ENCODE measurements around the gene UVRAG. TPM values are rescaled to one million over a fixed set of nuclear protein-coding genes. Genes with fewer than 3 reads are reported as not detected.

Gene UVRAG
- total RNA-seq, 2 experiments from 2014 or later = 18.2 to 19.9 TPM

- ChIA-PET CTCF (no interaction called here), POLR2A (no interaction called here)
- Mint-ChIP-seq H3K9me3 (no peaks in the 10 kb centered on the region), H3K4me1 (peaks cover 1% of the 10 kb centered on the region), H3K27ac (no peak overlapping the region), H3K36me3 (ENCODE audit: low read depth) (peaks cover 7% of the 10 kb centered on the region), H3K27me3 (no peaks in the 10 kb centered on the region), H3K4me3 (no peak overlapping the region)
- DNase-seq = no peak
Measured at GRCh38 chr11:75888416-75888815, 73.4 kb downstream of the UVRAG start.

- ChIA-PET CTCF (interaction anchor here (1.1 to 10.4 kb wide), 3 partner anchors 260 to 315 kb away, joined by 3 to 106 read pairs (median 4); no protein-coding TSS in a partner anchor), POLR2A (interaction anchor here (1.4 kb wide), 1 partner anchor 260 kb away, joined by 3 read pairs; no protein-coding TSS in a partner anchor)
- no peak for DNase-seq
- peaks cover 1% of the 10 kb centered on the region for H3K4me1 Mint-ChIP-seq
- no peak overlapping the region for H3K4me3 Mint-ChIP-seq
- H3K27ac Mint-ChIP-seq = no peak overlapping the region
- H3K36me3 Mint-ChIP-seq (ENCODE audit: low read depth) = peaks cover 7% of the 10 kb centered on the region
- H3K9me3 Mint-ChIP-seq = no peaks in the 10 kb centered on the region
- H3K27me3 Mint-ChIP-seq = no peaks in the 10 kb centered on the region
Measured at GRCh38 chr11:75891947-75892739, 77.1 kb downstream of the UVRAG start.

GRCh38 chr11:75893251-75893650, 78.2 kb downstream of the UVRAG start:
- DNase-seq = no peak
- ChIA-PET POLR2A (no interaction called here), CTCF (interaction anchor here (0.6 to 10.4 kb wide), 5 partner anchors 25 to 979 kb away, joined by 3 to 106 read pairs (median 3); no protein-coding TSS in a partner anchor)
- Mint-ChIP-seq H3K36me3 (ENCODE audit: low read depth) (peaks cover 7% of the 10 kb centered on the region), H3K4me3 (no peak overlapping the region), H3K4me1 (peaks cover 1% of the 10 kb centered on the region), H3K27me3 (no peaks in the 10 kb centered on the region), H3K27ac (no peak overlapping the region), H3K9me3 (no peaks in the 10 kb centered on the region)

- Mint-ChIP-seq H3K27ac (no peak overlapping the region), H3K36me3 (ENCODE audit: low read depth) (peaks cover 7% of the 10 kb centered on the region), H3K27me3 (no peaks in the 10 kb centered on the region), H3K4me1 (no peaks in the 10 kb centered on the region), H3K4me3 (no peak overlapping the region), H3K9me3 (no peaks in the 10 kb centered on the region)
- DNase-seq = no peak
- CTCF ChIA-PET = interaction anchor here (10.4 kb wide), 1 partner anchor 258 kb away, joined by 106 read pairs; no protein-coding TSS in a partner anchor
- POLR2A ChIA-PET = no interaction called here
Measured at GRCh38 chr11:75894036-75894585, 79.1 kb downstream of the UVRAG start.

GRCh38 chr11:75896843-75897419, 81.9 kb downstream of the UVRAG start:
- peaks cover 4% of the 10 kb centered on the region for H3K36me3 Mint-ChIP-seq (ENCODE audit: low read depth)
- H3K4me1 Mint-ChIP-seq = no peaks in the 10 kb centered on the region
- POLR2A ChIA-PET = interaction anchor here (0.6 kb wide), 1 partner anchor 256 kb away, joined by 4 read pairs; no protein-coding TSS in a partner anchor
- no peak for DNase-seq
- H3K4me3 Mint-ChIP-seq = no peak overlapping the region
- no peaks in the 10 kb centered on the region for H3K9me3 Mint-ChIP-seq
- H3K27me3 Mint-ChIP-seq = no peaks in the 10 kb centered on the region
- no peak overlapping the region for H3K27ac Mint-ChIP-seq
- CTCF ChIA-PET = interaction anchor here (0.6 to 10.4 kb wide), 18 partner anchors 10 to 789 kb away, joined by 3 to 106 read pairs (median 3); no protein-coding TSS in a partner anchor

GRCh38 chr11:75898871-75899270, 83.9 kb downstream of the UVRAG start:
- DNase-seq = no peak
- Mint-ChIP-seq H3K27ac (no peak overlapping the region), H3K4me3 (no peak overlapping the region), H3K27me3 (no peaks in the 10 kb centered on the region), H3K4me1 (no peaks in the 10 kb centered on the region), H3K9me3 (no peaks in the 10 kb centered on the region), H3K36me3 (ENCODE audit: low read depth) (no peaks in the 10 kb centered on the region)
- CTCF ChIA-PET = interaction anchor here (0.9 to 10.4 kb wide), 5 partner anchors 12 to 420 kb away, joined by 3 to 106 read pairs (median 7); no protein-coding TSS in a partner anchor
- POLR2A ChIA-PET = no interaction called here

GRCh38 chr11:75899806-75900205, 84.8 kb downstream of the UVRAG start:
- Mint-ChIP-seq H3K9me3 (no peaks in the 10 kb centered on the region), H3K27me3 (no peaks in the 10 kb centered on the region), H3K27ac (no peak overlapping the region), H3K4me1 (no peaks in the 10 kb centered on the region), H3K36me3 (ENCODE audit: low read depth) (no peaks in the 10 kb centered on the region), H3K4me3 (no peak overlapping the region)
- CTCF ChIA-PET = interaction anchor here (1.5 to 10.4 kb wide), 2 partner anchors 97 to 253 kb away, joined by 7 to 106 read pairs; no protein-coding TSS in a partner anchor
- no peak for DNase-seq
- POLR2A ChIA-PET = no interaction called here

GRCh38 chr11:75900848-75901247, 85.8 kb downstream of the UVRAG start:
- Mint-ChIP-seq H3K9me3 (no peaks in the 10 kb centered on the region), H3K4me1 (no peaks in the 10 kb centered on the region), H3K27ac (no peak overlapping the region), H3K4me3 (no peak overlapping the region), H3K36me3 (ENCODE audit: low read depth) (no peaks in the 10 kb centered on the region), H3K27me3 (no peaks in the 10 kb centered on the region)
- ChIA-PET CTCF (interaction anchor here (10.4 kb wide), 1 partner anchor 252 kb away, joined by 106 read pairs; no protein-coding TSS in a partner anchor), POLR2A (interaction anchor here (1.2 kb wide), 1 partner anchor 252 kb away, joined by 3 read pairs; no protein-coding TSS in a partner anchor)
- DNase-seq = no peak

- Mint-ChIP-seq H3K27ac (no peak overlapping the region), H3K27me3 (no peaks in the 10 kb centered on the region), H3K4me1 (peaks cover 2% of the 10 kb centered on the region), H3K4me3 (no peak overlapping the region), H3K9me3 (no peaks in the 10 kb centered on the region), H3K36me3 (ENCODE audit: low read depth) (peaks cover 6% of the 10 kb centered on the region)
- DNase-seq = no peak
- CTCF ChIA-PET = interaction anchor here (0.6 to 10.4 kb wide), 5 partner anchors 7 to 306 kb away, joined by 3 to 106 read pairs (median 4); no protein-coding TSS in a partner anchor
- POLR2A ChIA-PET = no interaction called here
Measured at GRCh38 chr11:75902631-75903030, 87.6 kb downstream of the UVRAG start.

- POLR2A ChIA-PET = no interaction called here
- H3K27me3 Mint-ChIP-seq = no peaks in the 10 kb centered on the region
- CTCF ChIA-PET = interaction anchor here (0.7 to 1.4 kb wide), 3 partner anchors 67 to 306 kb away, joined by 3 to 7 read pairs (median 4); no protein-coding TSS in a partner anchor
- no peak for DNase-seq
- no peak overlapping the region for H3K4me3 Mint-ChIP-seq
- no peaks in the 10 kb centered on the region for H3K9me3 Mint-ChIP-seq
- peaks cover 6% of the 10 kb centered on the region for H3K36me3 Mint-ChIP-seq (ENCODE audit: low read depth)
- no peak overlapping the region for H3K27ac Mint-ChIP-seq
- H3K4me1 Mint-ChIP-seq = peaks cover 7% of the 10 kb centered on the region
Measured at GRCh38 chr11:75903276-75903675, 88.3 kb downstream of the UVRAG start.

GRCh38 chr11:75905434-75905833, 90.4 kb downstream of the UVRAG start:
- Mint-ChIP-seq H3K4me1 (peaks cover 22% of the 10 kb centered on the region), H3K9me3 (no peaks in the 10 kb centered on the region), H3K27ac (no peak overlapping the region), H3K4me3 (no peak overlapping the region), H3K36me3 (ENCODE audit: low read depth) (peaks cover 6% of the 10 kb centered on the region), H3K27me3 (peaks cover 3% of the 10 kb centered on the region)
- CTCF ChIA-PET = no interaction called here
- no peak for DNase-seq
- POLR2A ChIA-PET = no interaction called here

GRCh38 chr11:75907906-75908527, 93.0 kb downstream of the UVRAG start:
- H3K36me3 Mint-ChIP-seq (ENCODE audit: low read depth) = peaks cover 18% of the 10 kb centered on the region
- no peak overlapping the region for H3K27ac Mint-ChIP-seq
- POLR2A ChIA-PET = no interaction called here
- no peak for DNase-seq
- no peaks in the 10 kb centered on the region for H3K9me3 Mint-ChIP-seq
- H3K27me3 Mint-ChIP-seq = peaks cover 3% of the 10 kb centered on the region
- CTCF ChIA-PET = no interaction called here
- peaks cover 22% of the 10 kb centered on the region for H3K4me1 Mint-ChIP-seq
- H3K4me3 Mint-ChIP-seq = no peak overlapping the region
